Retinal pigment epithelial cell (primary cell): ENCODE data around the gene DMD.
"Not testable (repeated sequence)": the region's sequence is repeated elsewhere in the genome, so short reads cannot be mapped to it uniquely, and the experiment has no call there.

Source experiments
- DNase-seq: peaks from one replicate; pipeline ENCODE4 v3.0.0-alpha.2; 2010; ENCODE audit warnings: low read depth
- H3K4me3 ChIP-seq: 2 replicates; pipeline ENCODE4 v1.5.1; 2011; ENCODE audit warnings: mild to moderate bottlenecking, low read length, control low read depth, moderate library complexity
- CTCF ChIP-seq: conservative IDR thresholded peaks from 2 replicates; pipeline ENCODE4 v1.5.1; 2011; ENCODE audit warnings: low read depth, low read length, control low read depth, inconsistent platforms

Gene DMD

DNA sequence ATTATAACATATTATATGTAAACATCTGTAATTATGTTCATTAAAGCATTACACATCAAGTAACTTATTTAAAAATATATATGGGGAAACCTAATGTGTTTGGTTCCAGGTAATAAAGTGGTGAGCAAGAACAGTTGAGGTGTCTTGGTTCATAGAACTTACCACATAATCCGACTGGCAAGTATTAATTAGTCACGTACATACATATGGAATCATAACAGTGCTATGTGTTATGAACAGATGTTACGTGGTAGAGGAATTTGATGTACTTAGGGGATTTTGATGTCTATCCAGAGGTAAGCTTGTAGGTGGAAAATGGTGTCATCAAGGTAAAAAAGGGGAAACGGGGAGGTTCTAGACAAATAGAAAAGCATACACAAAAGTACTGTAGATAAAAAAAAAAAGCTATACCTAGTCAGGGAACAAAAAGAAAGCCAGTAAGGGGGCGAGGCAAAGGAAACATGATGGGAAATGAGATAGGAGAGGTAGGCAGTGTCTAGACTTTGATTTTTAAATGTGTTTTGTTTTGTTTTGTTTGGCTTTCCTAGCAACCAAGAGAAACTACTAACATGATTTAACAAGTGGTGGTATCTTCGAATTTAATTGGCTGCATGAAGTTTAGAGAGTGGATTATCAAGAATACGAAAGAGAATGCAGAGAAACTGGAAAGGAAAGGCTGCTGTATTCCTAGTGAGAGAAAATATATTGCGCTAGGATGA is 12.6 kb downstream of the DMD start:
- no peak overlapping the region for H3K4me3 ChIP-seq
- no peak for DNase-seq
- TF ChIP-seq CTCF: no peak

DNA sequence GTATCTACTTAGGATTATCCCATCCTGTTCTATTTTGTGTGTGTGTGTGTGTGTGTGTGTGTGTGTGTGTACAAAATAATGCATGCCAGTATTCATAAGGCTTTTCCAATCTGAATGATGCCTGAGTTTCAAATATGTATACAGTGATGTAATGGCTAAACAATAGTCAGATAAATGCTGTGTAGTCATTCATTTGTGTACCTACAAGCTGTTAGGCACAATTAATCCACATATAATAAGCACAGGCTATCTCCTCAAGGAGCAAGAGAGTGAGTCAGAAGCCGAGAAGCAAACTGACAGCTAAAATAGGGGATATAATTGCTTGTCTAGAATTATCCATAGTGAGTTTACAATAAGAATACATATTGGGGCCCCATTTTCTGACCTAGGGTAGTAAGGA is 15.7 kb downstream of the DMD start:
- H3K4me3 ChIP-seq: no peak overlapping the region
- TF ChIP-seq CTCF: no peak
- no peak for DNase-seq

DNA sequence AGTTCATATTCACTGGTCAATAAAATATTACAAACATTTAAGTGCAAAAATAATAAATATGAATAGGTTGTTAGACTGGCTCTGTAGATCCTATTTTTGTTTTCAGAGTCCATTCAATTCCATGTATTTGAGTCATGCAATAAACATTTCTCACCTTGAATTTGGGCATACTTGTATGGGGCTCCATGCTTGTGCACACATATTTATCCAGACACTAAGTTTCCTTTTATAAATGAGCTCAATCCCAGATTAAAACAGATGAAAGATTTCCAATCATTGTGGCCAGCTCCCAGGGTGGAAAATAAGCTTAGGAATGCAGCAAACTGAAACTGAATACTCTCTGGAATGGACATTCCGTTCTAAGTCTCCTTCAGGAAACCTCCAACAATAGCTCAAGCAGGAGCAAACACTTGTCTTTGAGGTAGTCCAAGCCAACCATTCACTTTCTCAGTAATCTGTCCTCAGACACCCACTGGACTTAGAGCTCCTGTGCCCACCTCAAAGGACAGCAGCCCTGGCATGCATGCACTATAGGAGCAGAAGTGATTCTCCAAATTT is 16.4 kb downstream of the DMD start:
- no peak for DNase-seq
- no peak for TF ChIP-seq CTCF

GRCh38 chrX:33194289-33194688 is 17.1 kb downstream of the DMD start:
- no peak overlapping the region for H3K4me3 ChIP-seq
- DNase-seq: no peak
- no peak for TF ChIP-seq CTCF

More for the DNA sequence above, 16.4 kb downstream of the DMD start:
- no peak overlapping the region for H3K4me3 ChIP-seq

DNA sequence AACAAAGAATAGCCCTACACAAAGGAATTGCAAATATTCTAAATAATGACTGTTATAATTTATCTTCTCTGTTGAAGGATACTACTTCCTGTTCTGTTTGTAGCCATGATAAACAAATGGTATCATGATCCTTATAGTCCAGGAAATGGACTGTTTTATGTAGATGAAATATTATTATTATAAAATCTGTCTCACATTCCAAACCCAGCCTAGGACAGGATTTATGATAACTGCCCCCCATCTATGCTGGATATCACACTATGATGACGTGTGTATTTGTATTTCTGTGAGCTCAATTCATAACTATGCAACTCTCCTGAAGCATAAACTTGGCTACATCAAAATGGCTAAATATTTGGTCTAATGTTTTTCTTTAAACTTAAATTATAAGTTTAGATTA is 21.3 kb downstream of the DMD start:
- no peak overlapping the region for H3K4me3 ChIP-seq
- DNase-seq: no peak
- no peak for TF ChIP-seq CTCF

- H3K4me3 ChIP-seq: no peak overlapping the region
- DNase-seq: no peak
- no peak for TF ChIP-seq CTCF
Measured at GRCh38 chrX:33188881-33189280, 22.5 kb downstream of the DMD start.

- TF ChIP-seq CTCF: no peak
Measured at GRCh38 chrX:33188286-33188685, 23.1 kb downstream of the DMD start.

GRCh38 chrX:33184803-33185202 is 26.5 kb downstream of the DMD start:
- not testable (repeated sequence) for DNase-seq, H3K4me3 ChIP-seq

More at GRCh38 chrX:33188286-33188685, 23.1 kb downstream of the DMD start:
- no peak for DNase-seq
- no peak overlapping the region for H3K4me3 ChIP-seq
